NCI-H146 treated with DMSO at 0.1 percent for 48 hours (cell line): ENCODE data around the gene LDB2.

Source experiments
- DNase-seq: peaks from one replicate; lab custom pipeline; 2025; ENCODE audit not compliant: unreplicated experiment; lab: John Stamatoyannopoulos, UW

The LDB2 gene

DNA sequence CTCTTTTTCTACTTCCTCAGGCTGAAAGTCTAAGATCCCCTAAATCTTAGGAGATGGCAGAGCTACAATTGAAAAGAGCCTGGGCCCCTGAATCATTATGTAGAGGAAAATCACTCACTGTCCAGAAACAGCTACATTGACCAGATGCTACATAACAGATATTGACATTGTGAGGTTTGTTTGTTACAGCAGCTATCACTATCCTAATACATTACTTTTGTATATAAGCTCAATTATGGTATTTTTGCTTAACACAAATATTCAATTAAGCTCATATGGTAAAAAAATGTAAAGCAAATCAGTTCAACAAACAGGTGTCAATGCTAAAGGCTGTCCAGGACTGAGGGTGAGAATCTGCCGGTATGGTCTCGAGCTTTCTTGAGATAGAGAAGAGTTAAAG lies 89.4 kb downstream of the LDB2 start:
- no peak for DNase-seq

GRCh38 chr4:16807355-16807754 lies 91.1 kb downstream of the LDB2 start:
- no peak for DNase-seq

DNA sequence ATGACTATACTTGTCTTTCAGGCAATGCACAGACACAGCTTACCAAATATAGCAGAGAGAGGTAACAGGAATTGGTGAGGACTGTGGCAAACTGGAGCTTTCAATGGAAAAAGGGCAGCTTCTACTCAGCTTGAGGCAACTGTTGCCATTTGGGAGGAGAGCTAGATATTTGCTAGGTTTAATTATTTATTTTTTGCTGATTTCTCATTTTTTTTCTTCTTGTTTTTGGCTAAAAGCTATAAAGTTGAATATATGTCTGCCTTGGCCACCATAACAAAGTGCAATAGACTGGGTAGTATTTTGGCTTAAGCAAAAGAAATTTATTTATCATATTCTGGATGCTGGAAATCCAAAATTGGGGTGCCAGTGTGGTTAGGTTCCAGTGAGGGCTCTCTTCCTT lies 93.9 kb downstream of the LDB2 start:
- no peak for DNase-seq

DNA sequence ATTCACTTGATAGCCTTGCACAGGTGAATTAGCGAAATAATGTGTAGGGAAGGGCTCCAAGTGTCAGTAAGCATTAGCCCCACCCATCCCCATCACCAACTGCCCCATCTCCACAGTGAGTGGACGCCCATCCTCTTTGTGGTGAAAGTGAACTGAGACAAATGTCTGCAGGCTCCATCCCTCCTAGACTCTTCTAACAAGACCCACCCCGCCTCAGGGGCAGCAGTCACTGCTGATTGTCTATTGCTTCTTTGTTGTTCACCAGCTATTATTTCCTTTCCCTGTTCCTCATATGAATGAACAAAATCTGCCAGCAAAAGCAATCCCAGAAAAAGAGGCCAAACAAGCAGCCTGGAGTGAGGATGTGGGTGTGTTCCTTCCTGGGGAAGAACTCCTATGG lies 96.4 kb downstream of the LDB2 start:
- no peak for DNase-seq

GRCh38 chr4:16801356-16801755 lies 97.1 kb downstream of the LDB2 start:
- DNase-seq, result no peak

DNA sequence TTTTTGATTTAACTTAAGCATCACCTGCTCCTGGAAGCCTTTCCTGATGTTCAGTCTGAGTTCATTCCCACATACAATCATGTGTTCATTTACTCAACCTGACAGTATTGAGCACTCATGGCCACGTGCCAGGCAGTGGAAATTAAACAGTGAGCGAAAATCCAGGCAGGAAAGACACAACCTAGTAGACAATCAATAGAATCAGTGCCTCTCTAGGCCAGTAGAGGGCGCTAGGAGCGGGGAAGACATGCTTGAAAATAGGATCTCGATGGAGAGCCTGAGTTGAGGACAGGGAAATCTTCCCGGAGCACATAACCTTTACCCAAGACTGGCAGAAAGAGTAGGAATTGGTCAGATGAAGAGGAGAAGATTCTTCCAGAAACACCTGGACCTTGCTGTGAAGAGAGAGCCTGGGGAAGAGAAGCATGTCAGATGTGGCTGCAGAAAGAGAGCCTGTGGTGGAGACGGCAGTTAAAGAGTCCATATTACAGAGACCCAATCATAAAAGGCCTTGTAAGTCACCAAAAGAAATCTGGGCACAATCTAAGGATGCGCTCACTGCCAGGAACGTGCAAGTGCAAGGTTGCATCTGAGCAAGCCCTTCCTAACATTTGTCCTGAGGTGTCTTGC lies 103.5 kb downstream of the LDB2 start:
- DNase-seq, result no peak

DNA sequence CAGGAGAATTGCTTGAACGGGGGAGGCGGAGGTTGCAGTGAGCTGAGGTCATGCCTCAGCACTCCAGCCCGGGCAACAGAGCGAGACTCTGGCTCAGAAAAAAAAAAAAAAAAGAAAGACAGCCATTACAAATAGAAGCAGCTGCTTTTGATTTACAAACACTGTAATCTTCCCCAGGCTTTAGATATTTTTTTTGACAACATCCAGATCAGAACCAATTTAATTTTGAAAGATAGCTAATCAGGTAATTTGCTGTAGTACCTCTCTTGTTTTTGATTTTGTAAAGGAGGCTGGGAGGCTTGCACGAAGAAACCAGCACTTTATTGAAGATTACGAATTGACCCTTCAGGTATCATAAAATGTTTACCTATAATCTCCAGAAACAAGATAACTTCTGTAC lies 107.0 kb downstream of the LDB2 start:
- DNase-seq, result no peak

- DNase-seq, result no peak
Measured at GRCh38 chr4:16790508-16790907, 107.9 kb downstream of the LDB2 start.

DNA sequence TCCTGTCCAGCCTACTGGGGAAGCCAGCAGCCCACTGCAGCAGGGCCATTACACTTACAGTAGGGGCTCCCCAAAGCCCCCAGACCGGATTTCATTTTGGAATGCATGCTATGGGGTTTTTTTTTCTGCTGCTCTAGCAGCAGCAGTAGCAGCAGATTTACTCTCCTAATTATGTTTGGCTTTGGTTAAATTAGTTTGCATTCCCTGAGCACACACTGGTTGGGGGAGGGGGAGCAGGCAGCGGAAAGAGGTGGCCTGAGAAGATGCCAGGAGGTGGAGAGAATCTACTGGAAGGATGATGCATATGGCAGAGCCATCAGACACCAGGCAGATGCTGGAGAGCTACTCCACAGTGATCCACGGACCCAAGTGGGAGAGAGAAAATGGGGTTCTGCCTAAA lies 109.6 kb downstream of the LDB2 start:
- no peak for DNase-seq

- no peak for DNase-seq
Measured at GRCh38 chr4:16785793-16786527, 112.5 kb downstream of the LDB2 start.

- DNase-seq, result no peak
Measured at GRCh38 chr4:16783119-16783518, 115.3 kb downstream of the LDB2 start.

DNA sequence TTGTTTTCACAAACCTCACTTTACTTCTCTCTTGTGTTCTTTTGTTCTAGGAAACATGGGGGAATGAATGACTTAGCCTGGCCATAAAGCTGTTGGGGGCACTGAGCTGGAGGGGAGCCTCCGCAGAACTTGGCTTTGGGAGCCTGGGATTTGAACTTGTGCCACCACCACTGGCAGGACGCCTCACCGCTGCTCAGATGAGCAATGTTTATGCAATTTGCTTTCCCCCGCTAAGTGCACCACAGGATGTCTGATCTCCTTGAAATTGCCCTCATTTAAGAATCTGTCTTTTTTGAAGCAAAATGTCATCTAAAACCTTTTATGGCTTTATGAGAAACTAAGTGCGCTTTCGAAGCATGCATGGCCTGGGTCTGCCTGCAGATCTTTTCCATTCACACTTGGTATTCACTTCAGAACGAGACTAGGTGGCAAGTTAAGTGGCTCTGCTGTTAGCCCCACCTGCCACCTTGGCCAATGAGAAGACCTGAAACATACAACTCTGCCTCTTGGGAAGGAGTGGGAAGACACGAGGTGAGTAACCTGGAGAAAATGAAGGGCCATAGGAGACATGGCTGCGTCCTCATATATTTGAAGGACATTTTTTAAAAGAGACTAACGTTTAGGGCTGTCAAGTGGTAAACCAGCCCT lies 119.3 kb downstream of the LDB2 start:
- DNase-seq, result no peak

DNA sequence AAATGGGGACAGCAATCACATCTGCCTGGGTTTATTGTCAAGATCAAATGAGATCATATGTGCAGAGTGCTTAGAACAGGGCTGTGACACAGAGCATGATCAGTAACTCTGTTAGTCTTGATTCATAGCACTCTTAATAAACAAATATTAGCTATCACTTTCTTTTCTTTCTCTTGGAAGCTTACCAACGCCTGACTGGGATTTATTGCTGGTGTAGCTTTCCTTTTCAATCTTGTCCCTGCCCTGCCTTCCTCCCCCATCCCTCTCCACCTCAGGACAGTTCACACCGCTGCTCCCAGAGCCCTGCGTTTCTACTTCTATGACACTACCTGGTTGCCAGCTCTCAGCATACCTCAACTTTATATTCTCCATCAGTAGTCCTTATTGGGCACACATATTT lies 120.7 kb downstream of the LDB2 start:
- DNase-seq, result no peak

DNA sequence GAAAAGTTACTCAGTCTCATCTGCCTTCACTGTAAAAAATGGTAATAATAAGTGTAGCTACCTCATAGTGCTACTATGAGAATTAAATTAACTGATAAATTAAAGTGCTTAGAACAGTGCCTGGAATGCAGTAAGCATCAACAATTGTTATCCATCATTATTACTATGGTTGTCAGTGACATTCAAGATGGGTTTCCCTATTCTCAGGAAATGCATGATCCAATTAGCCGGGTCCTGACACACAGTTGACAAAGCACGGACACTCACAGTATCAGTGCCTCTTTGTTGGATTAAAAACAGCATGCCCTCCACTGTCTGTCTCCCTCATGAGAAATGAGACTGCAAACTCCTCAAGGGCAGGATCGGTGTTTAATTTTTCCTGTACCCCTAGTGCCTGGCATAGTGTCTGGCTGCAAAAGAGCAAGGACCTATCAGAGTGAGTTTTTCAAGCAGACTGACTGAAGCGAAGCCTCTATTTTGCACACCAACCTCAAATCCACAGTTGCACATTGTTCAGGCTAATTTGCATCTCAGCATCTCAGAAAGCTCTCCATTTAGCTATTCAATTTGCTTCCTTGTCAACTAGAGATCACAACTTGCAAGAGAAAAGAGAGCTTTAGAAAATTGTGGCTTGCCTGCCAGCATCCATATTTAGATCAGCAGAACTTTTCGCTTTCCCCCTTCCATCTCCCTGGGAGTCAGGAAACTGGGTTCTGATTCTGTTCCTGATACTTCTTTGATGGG lies 122.9 kb downstream of the LDB2 start:
- DNase-seq, result no peak

GRCh38 chr4:16772366-16772850 lies 126.0 kb downstream of the LDB2 start:
- no peak for DNase-seq

DNA sequence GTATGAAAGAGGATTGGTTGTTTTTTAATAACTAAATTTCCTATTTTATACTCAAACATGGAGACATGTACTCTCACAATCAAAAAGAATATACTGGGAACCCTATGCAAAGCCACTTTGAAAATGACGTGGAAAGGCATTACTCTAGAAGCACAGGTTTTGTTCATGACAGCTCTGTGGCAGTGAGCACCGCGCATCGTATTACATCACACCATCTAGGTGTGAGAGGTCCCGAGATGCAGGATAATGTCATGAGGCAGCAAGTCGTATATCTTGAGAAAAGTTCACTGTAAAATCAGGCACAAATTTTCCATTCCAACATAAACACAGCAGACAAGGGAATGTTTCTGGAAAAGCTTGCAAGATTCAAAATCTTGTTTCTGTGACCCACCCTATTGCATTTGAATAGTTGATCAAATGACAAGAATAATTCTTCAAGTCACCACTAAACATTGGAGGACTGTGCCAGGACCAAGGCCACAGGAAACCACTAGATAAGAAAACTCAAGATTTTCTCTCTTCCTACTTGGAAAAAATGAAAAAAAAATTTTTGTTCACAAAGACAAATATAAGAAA lies 127.6 kb downstream of the LDB2 start:
- DNase-seq, result no peak

DNA sequence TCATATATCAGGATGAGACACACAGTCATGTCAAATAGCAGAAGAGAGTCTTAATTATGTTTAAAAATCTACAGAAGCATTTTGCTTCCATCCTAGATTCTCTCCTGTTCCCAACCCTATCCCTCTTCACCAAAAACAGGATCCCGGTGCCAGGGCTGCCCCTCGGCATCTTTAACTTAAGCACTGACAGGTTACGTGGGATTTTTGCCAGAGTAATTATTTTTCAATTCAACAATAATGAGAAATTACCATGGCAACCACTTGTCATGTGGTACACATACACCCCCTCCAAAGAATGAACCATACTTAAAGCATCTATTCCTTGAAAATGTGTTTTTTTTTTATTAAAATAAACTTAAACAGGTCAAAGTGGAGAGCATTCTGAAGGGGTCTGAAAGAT lies 130.6 kb downstream of the LDB2 start:
- DNase-seq, result no peak

- no peak for DNase-seq
Measured at GRCh38 chr4:16767251-16767650, 131.2 kb downstream of the LDB2 start.

DNA sequence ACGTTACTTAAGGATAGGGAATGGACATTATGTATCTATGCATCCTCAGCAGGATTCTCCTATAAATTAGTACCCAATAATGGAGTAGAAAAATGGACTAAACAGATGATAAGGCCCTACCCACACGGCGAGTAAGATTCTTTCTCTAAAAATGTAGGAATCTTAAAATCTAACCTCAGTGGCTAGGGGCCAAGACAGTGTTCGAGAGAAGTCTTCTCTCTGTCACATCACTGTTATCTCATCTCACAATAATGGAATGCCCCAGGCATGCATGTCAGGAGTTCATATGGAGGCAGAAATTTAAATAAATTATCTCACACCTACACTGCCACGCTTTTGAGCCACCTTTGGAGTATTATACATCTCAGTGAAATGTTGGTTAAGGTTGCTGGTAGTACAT lies 132.9 kb downstream of the LDB2 start:
- DNase-seq, result no peak

DNA sequence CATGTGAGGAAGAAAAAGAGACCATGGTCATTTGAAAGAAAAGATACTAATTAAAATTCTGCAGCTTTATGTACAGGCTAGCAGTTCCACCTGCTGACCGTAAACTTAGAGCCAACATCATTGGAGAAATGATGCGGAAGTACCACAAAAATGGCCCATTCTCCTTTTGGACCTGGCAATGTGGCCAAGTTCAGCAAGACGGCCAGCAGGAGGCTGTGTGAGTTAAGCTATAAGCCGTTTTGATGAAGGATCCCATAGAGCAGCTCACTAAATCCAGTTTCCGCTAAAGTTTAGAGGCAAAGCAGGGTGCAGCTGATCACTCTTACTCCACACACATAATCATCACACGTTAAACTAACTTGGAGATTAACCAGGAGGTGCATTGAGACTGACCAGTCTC lies 133.8 kb downstream of the LDB2 start:
- no peak for DNase-seq

DNA sequence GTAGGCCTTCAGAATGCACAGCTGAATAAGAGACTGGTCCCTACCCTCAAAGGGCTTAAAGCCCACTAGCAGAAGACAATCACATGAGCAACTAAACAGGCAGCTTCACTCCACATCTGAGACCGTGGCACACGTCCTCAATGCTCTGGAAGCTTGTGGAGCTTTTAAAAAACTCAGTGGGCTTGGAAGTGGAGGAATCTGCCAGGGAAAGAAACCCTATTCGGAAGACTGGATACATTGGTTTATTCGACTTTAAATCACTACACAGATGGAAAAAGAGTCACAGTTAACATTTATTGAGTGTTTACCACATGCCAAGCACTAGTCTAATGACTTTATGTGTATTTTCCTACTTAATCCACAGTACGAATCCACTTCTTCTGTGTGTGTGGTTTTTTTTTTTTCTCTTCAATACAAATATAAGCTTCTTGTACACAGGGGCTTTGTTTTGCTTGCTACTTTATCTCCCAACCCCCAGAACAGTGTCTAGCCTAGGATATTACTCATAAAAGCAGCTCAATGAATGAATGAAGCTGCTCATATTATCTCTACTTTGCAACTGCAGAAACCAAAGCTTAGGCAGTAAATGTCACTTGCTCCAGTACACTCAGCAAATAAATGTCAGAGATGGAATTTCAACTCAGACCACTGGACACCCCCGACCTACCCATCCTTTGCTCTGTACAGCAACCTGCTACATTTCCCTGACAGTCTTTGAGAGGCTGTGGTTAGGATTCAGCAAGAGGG lies 137.7 kb downstream of the LDB2 start:
- no peak for DNase-seq
